Astrocyte of the cerebellum (primary cell): Measurements from ENCODE around the gene XRCC1.

Source experiments
- DNase-seq: peaks from one replicate; pipeline ENCODE4 v3.0.0-alpha.2; 2011; ENCODE audit warnings: low read depth
- H3K4me3 ChIP-seq: 2 replicates; pipeline ENCODE4 v1.5.1; 2011; ENCODE audit warnings: mild to moderate bottlenecking, low read depth, low read length, moderate library complexity
- in situ Hi-C: cut with HindIII; loops from 2 replicates; pipeline ENCODE4 v1.10.0; 2017; ENCODE audit warnings: low sequenced_read_pairs
- TF ChIP-seq, protein P1 (sequence below): IDR thresholded peaks from 2 replicates; pipeline ENCODE4 v1.5.1; 2012; ENCODE audit warnings: low read length, low read depth, moderate library complexity, mild to moderate bottlenecking; ENCODE audit errors: missing control alignments

The XRCC1 gene

DNA sequence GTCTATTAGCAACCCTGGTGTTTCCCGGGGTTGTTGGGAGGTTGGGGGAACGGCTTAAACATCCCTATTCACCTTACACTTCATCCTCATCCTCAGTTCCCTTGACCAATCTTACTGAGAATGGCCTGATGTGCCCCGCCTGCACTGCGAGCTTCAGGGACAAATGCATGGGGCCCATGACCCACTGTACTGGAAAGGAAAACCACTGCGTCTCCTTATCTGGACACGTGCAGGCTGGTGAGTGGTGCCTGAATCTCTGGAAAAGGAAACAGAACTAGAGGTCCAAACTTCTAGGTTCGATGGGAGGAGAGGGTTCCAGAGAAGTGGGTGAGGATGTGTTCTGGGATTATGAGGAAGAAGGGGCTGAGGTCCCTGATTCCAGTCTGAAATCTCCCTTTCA is 6.1 kb upstream of the XRCC1 start:
- no peak for DNase-seq
- H3K4me3 ChIP-seq: peak overlapping the region; percentile 41
- TF ChIP-seq, protein P1, sequence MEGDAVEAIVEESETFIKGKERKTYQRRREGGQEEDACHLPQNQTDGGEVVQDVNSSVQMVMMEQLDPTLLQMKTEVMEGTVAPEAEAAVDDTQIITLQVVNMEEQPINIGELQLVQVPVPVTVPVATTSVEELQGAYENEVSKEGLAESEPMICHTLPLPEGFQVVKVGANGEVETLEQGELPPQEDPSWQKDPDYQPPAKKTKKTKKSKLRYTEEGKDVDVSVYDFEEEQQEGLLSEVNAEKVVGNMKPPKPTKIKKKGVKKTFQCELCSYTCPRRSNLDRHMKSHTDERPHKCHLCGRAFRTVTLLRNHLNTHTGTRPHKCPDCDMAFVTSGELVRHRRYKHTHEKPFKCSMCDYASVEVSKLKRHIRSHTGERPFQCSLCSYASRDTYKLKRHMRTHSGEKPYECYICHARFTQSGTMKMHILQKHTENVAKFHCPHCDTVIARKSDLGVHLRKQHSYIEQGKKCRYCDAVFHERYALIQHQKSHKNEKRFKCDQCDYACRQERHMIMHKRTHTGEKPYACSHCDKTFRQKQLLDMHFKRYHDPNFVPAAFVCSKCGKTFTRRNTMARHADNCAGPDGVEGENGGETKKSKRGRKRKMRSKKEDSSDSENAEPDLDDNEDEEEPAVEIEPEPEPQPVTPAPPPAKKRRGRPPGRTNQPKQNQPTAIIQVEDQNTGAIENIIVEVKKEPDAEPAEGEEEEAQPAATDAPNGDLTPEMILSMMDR: no peak
- in situ Hi-C loops: no loop called here

DNA sequence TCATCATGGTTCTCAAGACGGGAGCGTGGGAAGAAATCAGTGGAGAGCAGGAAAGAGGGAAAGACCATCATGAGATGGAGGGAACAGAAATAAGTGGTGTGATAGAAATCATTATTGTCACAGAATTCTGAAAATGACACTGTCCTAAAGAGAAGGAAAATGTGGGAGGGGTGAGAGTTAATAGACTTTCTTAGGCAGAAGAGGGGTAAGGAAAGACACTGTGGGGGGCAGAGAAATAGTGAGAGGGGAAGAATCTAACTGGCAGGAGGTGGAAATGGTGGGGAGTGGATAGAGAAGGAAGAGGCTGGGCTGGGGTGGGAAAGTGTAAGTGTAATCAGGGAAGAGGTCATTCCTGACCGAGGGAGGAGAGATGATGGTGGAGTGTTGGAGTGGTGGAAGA is 3.5 kb upstream of the XRCC1 start:
- H3K4me3 ChIP-seq: no peak overlapping the region
- in situ Hi-C loops: no loop called here

DNA sequence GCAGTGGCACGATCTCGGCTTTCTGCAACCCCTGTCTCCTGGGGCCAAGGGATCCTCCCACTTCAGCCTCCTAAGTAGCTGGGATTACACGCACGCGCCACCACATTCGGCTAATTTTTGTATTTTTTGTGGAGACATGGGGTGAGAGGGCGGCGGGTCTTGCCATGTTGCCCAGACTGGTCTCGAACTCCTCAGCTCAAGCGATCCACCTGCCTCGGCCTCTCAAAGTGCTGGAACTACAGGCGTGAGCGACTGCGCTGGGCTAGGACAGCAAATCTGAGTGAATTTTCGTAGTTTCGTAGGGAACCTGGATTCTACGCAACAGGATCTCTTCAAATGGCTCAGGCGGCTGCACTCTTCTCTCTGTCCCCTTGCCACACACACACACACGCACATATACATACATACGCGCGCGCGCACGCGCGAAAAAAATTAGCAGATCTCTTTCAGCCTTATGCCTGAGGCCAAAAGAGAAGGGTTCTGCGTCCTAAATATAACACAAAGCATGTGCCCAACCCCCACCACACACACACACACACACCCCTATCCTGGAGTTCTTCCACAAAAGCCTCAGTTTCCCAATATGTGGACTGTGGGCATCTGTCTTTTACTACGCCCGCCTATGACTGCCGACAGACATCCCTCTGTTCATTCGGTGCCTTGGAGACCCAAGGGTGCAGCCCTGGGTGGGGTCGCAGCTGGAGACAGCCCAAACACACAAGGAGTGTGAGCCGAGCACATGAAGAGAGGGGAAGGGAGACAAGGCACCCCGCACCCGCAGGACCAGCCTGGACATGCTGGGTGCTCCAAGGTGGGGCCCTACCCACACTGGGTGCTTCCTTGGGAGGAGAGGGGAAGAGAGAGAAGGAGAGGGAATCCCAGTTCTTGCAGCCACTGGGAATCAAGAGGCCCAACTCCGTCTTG is 890 bp upstream of the XRCC1 start:
- peak overlapping the region; percentile 93 for H3K4me3 ChIP-seq
- no peak for DNase-seq
- in situ Hi-C loops: no loop called here
- TF ChIP-seq, protein P1: no peak

More for the DNA sequence above, 3.5 kb upstream of the XRCC1 start:
- no peak for DNase-seq
- TF ChIP-seq, protein P1: no peak

DNA sequence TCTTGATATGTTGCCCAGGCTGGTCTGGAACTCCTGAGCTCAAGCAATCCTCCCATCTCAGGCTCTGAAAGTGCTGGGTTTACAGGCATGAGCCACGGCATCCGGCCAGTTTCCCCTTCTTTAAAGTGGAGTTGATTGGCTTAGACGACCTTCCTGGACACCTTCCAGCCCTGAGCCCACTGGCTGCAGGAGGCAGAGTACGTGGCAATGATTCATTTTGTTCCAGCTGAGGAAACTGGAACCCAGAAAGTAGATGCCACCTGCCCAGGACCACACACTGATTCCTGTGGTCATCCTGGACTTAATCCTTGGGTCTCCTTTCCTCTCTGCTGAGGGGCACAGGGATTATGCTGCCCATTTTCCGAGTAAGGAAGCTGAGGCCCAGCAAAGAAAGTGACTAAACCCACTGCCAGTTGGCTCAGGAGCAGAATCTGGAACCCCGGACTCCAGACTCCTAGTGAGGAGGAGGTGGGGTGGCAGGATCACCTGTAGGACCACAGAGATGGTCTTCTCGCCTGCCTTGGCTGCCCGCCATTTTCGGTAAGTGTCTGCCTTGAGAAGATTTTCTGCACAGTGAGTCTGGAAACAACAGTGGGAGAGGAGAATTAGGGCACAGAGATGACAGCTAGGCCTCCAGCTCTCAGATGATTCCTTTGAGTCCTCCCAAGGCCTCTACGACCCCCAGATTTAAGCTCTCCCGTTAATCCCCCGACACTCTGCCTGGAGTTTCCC is 737 bp downstream of the XRCC1 start:
- TF ChIP-seq, protein P1: no peak
- in situ Hi-C loops: no loop called here
- no peak for DNase-seq
- peak overlapping the region; percentile 93 for H3K4me3 ChIP-seq

DNA sequence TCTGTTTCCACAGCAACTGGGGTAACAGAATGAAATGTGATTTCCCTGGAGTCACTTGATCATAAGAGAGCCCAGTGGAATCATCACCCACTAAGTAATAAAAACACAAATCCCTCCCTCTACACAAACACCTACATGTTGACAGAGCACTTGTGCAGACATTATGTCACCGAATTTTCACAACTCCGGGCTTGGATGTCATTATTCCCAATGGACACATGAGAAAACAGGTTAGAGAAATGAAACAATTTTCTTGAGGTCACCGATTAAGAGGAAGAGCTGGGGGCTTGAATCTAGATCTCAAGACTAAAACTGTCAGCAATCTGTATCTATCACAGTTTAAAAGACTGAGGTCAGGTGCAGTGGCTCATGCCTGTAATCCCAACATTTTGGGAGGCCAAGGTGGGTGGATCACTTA is 3.1 kb downstream of the XRCC1 start:
- in situ Hi-C loops: no loop called here
- TF ChIP-seq, protein P1: no peak
- DNase-seq: no peak
- no peak overlapping the region for H3K4me3 ChIP-seq

DNA sequence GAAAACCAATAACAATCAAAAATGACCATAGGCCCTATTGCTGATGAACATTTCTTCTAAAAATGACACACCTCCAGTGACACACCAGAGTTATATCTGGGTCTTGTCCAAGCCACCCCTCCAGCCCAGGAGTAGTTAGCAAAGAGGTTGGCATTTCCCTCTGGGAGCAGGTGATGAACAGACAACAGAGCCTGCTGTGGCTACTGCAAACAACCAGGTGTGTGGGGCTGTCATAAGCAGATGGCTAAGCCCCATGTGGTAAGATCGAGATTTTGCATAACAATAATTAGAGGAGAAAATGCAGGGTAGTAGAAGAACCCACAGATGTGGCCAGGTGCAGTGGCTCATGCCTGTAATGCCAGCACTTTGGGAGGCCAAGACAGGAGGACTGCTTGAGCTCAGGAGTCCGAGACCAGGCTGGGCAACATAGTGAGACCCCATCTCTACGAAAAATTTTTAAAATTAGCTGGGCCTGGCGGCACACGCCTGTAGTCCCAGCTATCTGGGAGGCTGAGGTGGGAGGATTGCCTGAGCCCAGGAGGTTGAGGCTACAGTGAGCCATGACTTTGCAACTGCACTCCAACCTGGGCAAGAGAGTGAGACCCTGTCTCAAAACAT is 5.0 kb downstream of the XRCC1 start:
- TF ChIP-seq, protein P1: no peak

More for the DNA sequence above, 5.0 kb downstream of the XRCC1 start:
- no peak for DNase-seq
- no peak overlapping the region for H3K4me3 ChIP-seq
- in situ Hi-C loops: no loop called here
